GM23338 (cell line): ENCODE data around the gene ANKRD11.

Source experiments
- CREB1 ChIP-seq: fragments of 250-450 bp; sonication (Bioruptor Pico); IDR thresholded peaks from 2 replicates; pipeline ENCODE4 v1.5.0; 2020; ENCODE audit warnings: low read depth, mild to moderate bottlenecking, moderate library complexity
- EZH2 ChIP-seq: fragments of 200-600 bp; sonication (generic); IDR thresholded peaks from one replicate; pipeline ENCODE4 v1.8.0; 2017; ENCODE audit warnings: antibody characterized with exemption, mild to moderate bottlenecking, low read depth; ENCODE audit not compliant: unreplicated experiment
- EZH2phosphoT487 ChIP-seq: fragments of 200-600 bp; sonication (generic); IDR thresholded peaks from one replicate; pipeline ENCODE4 v1.8.1; 2018; ENCODE audit warnings: antibody characterized with exemption; ENCODE audit not compliant: unreplicated experiment
- JUNB ChIP-seq: IDR thresholded peaks from one replicate; pipeline ENCODE4 v1.6.1; 2016; ENCODE audit warnings: antibody characterized with exemption; ENCODE audit not compliant: unreplicated experiment
- NANOG ChIP-seq: IDR thresholded peaks from 2 replicates; pipeline ENCODE4 v1.6.1; 2016; ENCODE audit warnings: antibody characterized with exemption, borderline replicate concordance
- POLR2AphosphoS5 ChIP-seq: IDR thresholded peaks from 2 replicates; pipeline ENCODE4 v1.6.1; 2016; ENCODE audit warnings: antibody characterized with exemption, low read depth
- STAT1 ChIP-seq: IDR thresholded peaks from one replicate; pipeline ENCODE4 v1.6.1; 2016; ENCODE audit warnings: antibody characterized with exemption; ENCODE audit not compliant: unreplicated experiment
- TF ChIP-seq, protein P1 (sequence below), 2 experiments: fragments of 200-600 bp in 1 of 2; sonication (generic) in 1 of 2; conservative IDR thresholded peaks; 2 replicates each; pipeline versions ENCODE4 v1.5.1 to v1.6.1; 2016 to 2017; ENCODE audit warnings: antibody characterized with exemption in 2 of 2, low read depth in 2 of 2, mild to moderate bottlenecking in 2 of 2, moderate library complexity in 1 of 2
- TF ChIP-seq, protein P2 (sequence below): IDR thresholded peaks from one replicate; pipeline ENCODE4 v1.6.1; 2018; ENCODE audit warnings: antibody characterized with exemption; ENCODE audit not compliant: unreplicated experiment
- TF ChIP-seq, protein P3 (sequence below): IDR thresholded peaks from 2 replicates; pipeline ENCODE4 v1.6.1; 2016; ENCODE audit warnings: antibody characterized with exemption
- TF ChIP-seq, protein P4 (sequence below): fragments of 250-450 bp; sonication (Bioruptor Pico); IDR thresholded peaks from 2 replicates; pipeline ENCODE4 v1.5.0; 2020; ENCODE audit warnings: mild to moderate bottlenecking, moderate library complexity

DNA sequence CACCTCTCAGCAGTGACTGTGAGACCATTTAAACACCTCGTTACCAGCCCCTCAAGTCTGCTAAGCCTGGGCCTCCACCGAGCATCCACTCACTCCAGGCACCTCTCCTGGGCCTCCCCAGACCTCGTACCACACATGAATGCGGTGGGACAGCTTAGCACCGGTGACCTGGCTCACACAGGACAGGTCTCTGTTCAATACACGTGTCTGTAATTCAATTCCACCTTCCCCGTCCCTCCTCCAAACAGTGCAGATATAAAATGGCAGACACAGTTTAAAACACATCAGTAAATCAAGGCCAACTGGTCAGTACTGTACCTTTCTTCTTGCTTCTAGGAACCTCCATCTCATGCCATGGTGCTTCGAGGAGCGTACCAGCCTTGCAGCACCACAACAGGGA lies 199.0 kb downstream of the ANKRD11 start:
- TF ChIP-seq, protein P1, sequence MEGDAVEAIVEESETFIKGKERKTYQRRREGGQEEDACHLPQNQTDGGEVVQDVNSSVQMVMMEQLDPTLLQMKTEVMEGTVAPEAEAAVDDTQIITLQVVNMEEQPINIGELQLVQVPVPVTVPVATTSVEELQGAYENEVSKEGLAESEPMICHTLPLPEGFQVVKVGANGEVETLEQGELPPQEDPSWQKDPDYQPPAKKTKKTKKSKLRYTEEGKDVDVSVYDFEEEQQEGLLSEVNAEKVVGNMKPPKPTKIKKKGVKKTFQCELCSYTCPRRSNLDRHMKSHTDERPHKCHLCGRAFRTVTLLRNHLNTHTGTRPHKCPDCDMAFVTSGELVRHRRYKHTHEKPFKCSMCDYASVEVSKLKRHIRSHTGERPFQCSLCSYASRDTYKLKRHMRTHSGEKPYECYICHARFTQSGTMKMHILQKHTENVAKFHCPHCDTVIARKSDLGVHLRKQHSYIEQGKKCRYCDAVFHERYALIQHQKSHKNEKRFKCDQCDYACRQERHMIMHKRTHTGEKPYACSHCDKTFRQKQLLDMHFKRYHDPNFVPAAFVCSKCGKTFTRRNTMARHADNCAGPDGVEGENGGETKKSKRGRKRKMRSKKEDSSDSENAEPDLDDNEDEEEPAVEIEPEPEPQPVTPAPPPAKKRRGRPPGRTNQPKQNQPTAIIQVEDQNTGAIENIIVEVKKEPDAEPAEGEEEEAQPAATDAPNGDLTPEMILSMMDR (conservative IDR thresholded peaks at IDR 0.05; ENCODE audit: low read depth in 2 of 2) = no peak
- TF ChIP-seq EZH2 (no peak), POLR2AphosphoS5 (no peak), JUNB (no peak), CREB1 (CRISPR knock-in tag) (no peak), STAT1 (no peak), EZH2phosphoT487 (no peak), NANOG (no peak)
- TF ChIP-seq, protein P2, sequence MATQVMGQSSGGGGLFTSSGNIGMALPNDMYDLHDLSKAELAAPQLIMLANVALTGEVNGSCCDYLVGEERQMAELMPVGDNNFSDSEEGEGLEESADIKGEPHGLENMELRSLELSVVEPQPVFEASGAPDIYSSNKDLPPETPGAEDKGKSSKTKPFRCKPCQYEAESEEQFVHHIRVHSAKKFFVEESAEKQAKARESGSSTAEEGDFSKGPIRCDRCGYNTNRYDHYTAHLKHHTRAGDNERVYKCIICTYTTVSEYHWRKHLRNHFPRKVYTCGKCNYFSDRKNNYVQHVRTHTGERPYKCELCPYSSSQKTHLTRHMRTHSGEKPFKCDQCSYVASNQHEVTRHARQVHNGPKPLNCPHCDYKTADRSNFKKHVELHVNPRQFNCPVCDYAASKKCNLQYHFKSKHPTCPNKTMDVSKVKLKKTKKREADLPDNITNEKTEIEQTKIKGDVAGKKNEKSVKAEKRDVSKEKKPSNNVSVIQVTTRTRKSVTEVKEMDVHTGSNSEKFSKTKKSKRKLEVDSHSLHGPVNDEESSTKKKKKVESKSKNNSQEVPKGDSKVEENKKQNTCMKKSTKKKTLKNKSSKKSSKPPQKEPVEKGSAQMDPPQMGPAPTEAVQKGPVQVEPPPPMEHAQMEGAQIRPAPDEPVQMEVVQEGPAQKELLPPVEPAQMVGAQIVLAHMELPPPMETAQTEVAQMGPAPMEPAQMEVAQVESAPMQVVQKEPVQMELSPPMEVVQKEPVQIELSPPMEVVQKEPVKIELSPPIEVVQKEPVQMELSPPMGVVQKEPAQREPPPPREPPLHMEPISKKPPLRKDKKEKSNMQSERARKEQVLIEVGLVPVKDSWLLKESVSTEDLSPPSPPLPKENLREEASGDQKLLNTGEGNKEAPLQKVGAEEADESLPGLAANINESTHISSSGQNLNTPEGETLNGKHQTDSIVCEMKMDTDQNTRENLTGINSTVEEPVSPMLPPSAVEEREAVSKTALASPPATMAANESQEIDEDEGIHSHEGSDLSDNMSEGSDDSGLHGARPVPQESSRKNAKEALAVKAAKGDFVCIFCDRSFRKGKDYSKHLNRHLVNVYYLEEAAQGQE = no peak
- TF ChIP-seq, protein P3, sequence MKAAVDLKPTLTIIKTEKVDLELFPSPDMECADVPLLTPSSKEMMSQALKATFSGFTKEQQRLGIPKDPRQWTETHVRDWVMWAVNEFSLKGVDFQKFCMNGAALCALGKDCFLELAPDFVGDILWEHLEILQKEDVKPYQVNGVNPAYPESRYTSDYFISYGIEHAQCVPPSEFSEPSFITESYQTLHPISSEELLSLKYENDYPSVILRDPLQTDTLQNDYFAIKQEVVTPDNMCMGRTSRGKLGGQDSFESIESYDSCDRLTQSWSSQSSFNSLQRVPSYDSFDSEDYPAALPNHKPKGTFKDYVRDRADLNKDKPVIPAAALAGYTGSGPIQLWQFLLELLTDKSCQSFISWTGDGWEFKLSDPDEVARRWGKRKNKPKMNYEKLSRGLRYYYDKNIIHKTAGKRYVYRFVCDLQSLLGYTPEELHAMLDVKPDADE = no peak
- TF ChIP-seq, protein P4, sequence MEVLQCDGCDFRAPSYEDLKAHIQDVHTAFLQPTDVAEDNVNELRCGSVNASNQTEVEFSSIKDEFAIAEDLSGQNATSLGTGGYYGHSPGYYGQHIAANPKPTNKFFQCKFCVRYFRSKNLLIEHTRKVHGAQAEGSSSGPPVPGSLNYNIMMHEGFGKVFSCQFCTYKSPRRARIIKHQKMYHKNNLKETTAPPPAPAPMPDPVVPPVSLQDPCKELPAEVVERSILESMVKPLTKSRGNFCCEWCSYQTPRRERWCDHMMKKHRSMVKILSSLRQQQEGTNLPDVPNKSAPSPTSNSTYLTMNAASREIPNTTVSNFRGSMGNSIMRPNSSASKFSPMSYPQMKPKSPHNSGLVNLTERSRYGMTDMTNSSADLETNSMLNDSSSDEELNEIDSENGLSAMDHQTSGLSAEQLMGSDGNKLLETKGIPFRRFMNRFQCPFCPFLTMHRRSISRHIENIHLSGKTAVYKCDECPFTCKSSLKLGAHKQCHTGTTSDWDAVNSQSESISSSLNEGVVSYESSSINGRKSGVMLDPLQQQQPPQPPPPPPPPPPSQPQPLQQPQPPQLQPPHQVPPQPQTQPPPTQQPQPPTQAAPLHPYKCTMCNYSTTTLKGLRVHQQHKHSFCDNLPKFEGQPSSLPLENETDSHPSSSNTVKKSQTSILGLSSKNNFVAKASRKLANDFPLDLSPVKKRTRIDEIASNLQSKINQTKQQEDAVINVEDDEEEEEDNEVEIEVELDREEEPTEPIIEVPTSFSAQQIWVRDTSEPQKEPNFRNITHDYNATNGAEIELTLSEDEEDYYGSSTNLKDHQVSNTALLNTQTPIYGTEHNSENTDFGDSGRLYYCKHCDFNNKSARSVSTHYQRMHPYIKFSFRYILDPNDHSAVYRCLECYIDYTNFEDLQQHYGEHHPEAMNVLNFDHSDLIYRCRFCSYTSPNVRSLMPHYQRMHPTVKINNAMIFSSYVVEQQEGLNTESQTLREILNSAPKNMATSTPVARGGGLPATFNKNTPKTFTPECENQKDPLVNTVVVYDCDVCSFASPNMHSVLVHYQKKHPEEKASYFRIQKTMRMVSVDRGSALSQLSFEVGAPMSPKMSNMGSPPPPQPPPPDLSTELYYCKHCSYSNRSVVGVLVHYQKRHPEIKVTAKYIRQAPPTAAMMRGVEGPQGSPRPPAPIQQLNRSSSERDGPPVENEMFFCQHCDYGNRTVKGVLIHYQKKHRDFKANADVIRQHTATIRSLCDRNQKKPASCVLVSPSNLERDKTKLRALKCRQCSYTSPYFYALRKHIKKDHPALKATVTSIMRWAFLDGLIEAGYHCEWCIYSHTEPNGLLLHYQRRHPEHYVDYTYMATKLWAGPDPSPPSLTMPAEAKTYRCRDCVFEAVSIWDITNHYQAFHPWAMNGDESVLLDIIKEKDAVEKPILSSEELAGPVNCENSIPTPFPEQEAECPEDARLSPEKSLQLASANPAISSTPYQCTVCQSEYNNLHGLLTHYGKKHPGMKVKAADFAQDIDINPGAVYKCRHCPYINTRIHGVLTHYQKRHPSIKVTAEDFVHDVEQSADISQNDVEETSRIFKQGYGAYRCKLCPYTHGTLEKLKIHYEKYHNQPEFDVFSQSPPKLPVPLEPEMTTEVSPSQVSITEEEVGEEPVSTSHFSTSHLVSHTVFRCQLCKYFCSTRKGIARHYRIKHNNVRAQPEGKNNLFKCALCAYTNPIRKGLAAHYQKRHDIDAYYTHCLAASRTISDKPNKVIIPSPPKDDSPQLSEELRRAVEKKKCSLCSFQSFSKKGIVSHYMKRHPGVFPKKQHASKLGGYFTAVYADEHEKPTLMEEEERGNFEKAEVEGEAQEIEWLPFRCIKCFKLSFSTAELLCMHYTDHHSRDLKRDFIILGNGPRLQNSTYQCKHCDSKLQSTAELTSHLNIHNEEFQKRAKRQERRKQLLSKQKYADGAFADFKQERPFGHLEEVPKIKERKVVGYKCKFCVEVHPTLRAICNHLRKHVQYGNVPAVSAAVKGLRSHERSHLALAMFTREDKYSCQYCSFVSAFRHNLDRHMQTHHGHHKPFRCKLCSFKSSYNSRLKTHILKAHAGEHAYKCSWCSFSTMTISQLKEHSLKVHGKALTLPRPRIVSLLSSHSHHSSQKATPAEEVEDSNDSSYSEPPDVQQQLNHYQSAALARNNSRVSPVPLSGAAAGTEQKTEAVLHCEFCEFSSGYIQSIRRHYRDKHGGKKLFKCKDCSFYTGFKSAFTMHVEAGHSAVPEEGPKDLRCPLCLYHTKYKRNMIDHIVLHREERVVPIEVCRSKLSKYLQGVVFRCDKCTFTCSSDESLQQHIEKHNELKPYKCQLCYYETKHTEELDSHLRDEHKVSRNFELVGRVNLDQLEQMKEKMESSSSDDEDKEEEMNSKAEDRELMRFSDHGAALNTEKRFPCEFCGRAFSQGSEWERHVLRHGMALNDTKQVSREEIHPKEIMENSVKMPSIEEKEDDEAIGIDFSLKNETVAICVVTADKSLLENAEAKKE (CRISPR knock-in tag) = no peak
